ENCODE results near the gene LRRC66. TPM values are rescaled to one million over a fixed set of nuclear protein-coding genes. Genes with fewer than 3 reads are reported as not detected.

Gene LRRC66
- total and polyA plus RNA-seq, 2 experiments from 2014 or later: 0.24 TPM; not detected in 1

DNA sequence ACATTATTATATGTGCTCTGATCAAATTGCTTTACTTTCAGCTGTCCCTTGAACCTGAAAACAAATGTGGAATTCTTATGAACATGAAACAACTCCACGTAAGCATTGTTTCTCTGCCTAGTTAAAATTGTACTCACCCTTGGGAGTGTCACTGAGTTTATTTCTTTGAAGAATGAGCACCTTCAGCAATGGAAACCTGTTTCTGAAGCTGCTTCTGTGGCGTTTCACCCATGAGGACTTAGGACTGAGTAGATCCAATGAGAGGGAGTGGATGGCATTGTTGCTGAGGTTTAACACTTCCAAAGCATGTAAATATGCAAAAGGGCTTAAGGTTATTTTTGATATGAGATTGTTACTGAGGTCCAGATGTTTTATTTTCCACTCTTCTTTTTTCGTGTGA lies 3.2 kb downstream of the LRRC66 start:
- H3K4me1 ChIP-seq (ENCODE audit: insufficient read depth): no peaks in the 10 kb centered on the region
- DNase-seq (ENCODE audit: low spot score) (no peak), ATAC-seq (no peak)

More for the DNA sequence above, 3.2 kb downstream of the LRRC66 start:
- Histone ChIP-seq H3K9me2 (ENCODE audit: insufficient read depth) (no peaks in the 10 kb centered on the region), H3K27ac (ENCODE audit: low read depth) (no peak overlapping the region), H3K4me2 (no peak overlapping the region), H3F3A (replicated peaks; ENCODE audit: low read depth) (no peaks in the 10 kb centered on the region), H3K36me3 (ENCODE audit: insufficient read depth) (no peaks in the 10 kb centered on the region), H2AFZ (no peak overlapping the region), H4K20me1 (replicated peaks; ENCODE audit: insufficient read depth) (no peaks in the 10 kb centered on the region), H3K27me3 (ENCODE audit: insufficient read depth) (no peaks in the 10 kb centered on the region), H3K79me2 (replicated peaks; ENCODE audit: insufficient read depth) (no peaks in the 10 kb centered on the region), H3K4me3 (no peak overlapping the region)
- Mint-ChIP-seq H3K4me1 (peaks cover 5% of the 10 kb centered on the region; the same call in 2 of the 3 replicates), H3K4me3 (no peak overlapping the region), H3K9me3 (no peaks in the 10 kb centered on the region), H3K27me3 (ENCODE audit: insufficient read depth, low read depth, poor library complexity) (no peaks in the 10 kb centered on the region), H3K36me3 (ENCODE audit: low read depth) (no peaks in the 10 kb centered on the region), H3K27ac (no peak overlapping the region)
- TF ChIP-seq ZNF331 (CRISPR knock-in tag; IDR thresholded peaks at IDR 0.05; ENCODE audit: low read depth): no peak
- no peak for TF ChIP-seq CREB1 (CRISPR knock-in tag; IDR thresholded peaks at IDR 0.05; ENCODE audit: low read depth)
- TF ChIP-seq, protein P1, sequence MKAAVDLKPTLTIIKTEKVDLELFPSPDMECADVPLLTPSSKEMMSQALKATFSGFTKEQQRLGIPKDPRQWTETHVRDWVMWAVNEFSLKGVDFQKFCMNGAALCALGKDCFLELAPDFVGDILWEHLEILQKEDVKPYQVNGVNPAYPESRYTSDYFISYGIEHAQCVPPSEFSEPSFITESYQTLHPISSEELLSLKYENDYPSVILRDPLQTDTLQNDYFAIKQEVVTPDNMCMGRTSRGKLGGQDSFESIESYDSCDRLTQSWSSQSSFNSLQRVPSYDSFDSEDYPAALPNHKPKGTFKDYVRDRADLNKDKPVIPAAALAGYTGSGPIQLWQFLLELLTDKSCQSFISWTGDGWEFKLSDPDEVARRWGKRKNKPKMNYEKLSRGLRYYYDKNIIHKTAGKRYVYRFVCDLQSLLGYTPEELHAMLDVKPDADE (IDR thresholded peaks at IDR 0.05): no peak
- TF ChIP-seq, protein P2, sequence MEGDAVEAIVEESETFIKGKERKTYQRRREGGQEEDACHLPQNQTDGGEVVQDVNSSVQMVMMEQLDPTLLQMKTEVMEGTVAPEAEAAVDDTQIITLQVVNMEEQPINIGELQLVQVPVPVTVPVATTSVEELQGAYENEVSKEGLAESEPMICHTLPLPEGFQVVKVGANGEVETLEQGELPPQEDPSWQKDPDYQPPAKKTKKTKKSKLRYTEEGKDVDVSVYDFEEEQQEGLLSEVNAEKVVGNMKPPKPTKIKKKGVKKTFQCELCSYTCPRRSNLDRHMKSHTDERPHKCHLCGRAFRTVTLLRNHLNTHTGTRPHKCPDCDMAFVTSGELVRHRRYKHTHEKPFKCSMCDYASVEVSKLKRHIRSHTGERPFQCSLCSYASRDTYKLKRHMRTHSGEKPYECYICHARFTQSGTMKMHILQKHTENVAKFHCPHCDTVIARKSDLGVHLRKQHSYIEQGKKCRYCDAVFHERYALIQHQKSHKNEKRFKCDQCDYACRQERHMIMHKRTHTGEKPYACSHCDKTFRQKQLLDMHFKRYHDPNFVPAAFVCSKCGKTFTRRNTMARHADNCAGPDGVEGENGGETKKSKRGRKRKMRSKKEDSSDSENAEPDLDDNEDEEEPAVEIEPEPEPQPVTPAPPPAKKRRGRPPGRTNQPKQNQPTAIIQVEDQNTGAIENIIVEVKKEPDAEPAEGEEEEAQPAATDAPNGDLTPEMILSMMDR (conservative IDR thresholded peaks at IDR 0.05; ENCODE audit: low read depth in 2 of 2): no peak
- no peak for TF ChIP-seq EZH2 (IDR thresholded peaks at IDR 0.05; ENCODE audit: low read depth, unreplicated experiment)
- TF ChIP-seq JUNB (IDR thresholded peaks at IDR 0.05; ENCODE audit: unreplicated experiment): no peak
- TF ChIP-seq ZNF114 (CRISPR knock-in tag; IDR thresholded peaks at IDR 0.05): no peak
- no peak for TF ChIP-seq EZH2phosphoT487 (IDR thresholded peaks at IDR 0.05; ENCODE audit: unreplicated experiment)
- TF ChIP-seq, protein P3, sequence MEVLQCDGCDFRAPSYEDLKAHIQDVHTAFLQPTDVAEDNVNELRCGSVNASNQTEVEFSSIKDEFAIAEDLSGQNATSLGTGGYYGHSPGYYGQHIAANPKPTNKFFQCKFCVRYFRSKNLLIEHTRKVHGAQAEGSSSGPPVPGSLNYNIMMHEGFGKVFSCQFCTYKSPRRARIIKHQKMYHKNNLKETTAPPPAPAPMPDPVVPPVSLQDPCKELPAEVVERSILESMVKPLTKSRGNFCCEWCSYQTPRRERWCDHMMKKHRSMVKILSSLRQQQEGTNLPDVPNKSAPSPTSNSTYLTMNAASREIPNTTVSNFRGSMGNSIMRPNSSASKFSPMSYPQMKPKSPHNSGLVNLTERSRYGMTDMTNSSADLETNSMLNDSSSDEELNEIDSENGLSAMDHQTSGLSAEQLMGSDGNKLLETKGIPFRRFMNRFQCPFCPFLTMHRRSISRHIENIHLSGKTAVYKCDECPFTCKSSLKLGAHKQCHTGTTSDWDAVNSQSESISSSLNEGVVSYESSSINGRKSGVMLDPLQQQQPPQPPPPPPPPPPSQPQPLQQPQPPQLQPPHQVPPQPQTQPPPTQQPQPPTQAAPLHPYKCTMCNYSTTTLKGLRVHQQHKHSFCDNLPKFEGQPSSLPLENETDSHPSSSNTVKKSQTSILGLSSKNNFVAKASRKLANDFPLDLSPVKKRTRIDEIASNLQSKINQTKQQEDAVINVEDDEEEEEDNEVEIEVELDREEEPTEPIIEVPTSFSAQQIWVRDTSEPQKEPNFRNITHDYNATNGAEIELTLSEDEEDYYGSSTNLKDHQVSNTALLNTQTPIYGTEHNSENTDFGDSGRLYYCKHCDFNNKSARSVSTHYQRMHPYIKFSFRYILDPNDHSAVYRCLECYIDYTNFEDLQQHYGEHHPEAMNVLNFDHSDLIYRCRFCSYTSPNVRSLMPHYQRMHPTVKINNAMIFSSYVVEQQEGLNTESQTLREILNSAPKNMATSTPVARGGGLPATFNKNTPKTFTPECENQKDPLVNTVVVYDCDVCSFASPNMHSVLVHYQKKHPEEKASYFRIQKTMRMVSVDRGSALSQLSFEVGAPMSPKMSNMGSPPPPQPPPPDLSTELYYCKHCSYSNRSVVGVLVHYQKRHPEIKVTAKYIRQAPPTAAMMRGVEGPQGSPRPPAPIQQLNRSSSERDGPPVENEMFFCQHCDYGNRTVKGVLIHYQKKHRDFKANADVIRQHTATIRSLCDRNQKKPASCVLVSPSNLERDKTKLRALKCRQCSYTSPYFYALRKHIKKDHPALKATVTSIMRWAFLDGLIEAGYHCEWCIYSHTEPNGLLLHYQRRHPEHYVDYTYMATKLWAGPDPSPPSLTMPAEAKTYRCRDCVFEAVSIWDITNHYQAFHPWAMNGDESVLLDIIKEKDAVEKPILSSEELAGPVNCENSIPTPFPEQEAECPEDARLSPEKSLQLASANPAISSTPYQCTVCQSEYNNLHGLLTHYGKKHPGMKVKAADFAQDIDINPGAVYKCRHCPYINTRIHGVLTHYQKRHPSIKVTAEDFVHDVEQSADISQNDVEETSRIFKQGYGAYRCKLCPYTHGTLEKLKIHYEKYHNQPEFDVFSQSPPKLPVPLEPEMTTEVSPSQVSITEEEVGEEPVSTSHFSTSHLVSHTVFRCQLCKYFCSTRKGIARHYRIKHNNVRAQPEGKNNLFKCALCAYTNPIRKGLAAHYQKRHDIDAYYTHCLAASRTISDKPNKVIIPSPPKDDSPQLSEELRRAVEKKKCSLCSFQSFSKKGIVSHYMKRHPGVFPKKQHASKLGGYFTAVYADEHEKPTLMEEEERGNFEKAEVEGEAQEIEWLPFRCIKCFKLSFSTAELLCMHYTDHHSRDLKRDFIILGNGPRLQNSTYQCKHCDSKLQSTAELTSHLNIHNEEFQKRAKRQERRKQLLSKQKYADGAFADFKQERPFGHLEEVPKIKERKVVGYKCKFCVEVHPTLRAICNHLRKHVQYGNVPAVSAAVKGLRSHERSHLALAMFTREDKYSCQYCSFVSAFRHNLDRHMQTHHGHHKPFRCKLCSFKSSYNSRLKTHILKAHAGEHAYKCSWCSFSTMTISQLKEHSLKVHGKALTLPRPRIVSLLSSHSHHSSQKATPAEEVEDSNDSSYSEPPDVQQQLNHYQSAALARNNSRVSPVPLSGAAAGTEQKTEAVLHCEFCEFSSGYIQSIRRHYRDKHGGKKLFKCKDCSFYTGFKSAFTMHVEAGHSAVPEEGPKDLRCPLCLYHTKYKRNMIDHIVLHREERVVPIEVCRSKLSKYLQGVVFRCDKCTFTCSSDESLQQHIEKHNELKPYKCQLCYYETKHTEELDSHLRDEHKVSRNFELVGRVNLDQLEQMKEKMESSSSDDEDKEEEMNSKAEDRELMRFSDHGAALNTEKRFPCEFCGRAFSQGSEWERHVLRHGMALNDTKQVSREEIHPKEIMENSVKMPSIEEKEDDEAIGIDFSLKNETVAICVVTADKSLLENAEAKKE (CRISPR knock-in tag; IDR thresholded peaks at IDR 0.05): no peak
- no peak for TF ChIP-seq POLR2AphosphoS5 (IDR thresholded peaks at IDR 0.05; ENCODE audit: low read depth)
- TF ChIP-seq, protein P4, sequence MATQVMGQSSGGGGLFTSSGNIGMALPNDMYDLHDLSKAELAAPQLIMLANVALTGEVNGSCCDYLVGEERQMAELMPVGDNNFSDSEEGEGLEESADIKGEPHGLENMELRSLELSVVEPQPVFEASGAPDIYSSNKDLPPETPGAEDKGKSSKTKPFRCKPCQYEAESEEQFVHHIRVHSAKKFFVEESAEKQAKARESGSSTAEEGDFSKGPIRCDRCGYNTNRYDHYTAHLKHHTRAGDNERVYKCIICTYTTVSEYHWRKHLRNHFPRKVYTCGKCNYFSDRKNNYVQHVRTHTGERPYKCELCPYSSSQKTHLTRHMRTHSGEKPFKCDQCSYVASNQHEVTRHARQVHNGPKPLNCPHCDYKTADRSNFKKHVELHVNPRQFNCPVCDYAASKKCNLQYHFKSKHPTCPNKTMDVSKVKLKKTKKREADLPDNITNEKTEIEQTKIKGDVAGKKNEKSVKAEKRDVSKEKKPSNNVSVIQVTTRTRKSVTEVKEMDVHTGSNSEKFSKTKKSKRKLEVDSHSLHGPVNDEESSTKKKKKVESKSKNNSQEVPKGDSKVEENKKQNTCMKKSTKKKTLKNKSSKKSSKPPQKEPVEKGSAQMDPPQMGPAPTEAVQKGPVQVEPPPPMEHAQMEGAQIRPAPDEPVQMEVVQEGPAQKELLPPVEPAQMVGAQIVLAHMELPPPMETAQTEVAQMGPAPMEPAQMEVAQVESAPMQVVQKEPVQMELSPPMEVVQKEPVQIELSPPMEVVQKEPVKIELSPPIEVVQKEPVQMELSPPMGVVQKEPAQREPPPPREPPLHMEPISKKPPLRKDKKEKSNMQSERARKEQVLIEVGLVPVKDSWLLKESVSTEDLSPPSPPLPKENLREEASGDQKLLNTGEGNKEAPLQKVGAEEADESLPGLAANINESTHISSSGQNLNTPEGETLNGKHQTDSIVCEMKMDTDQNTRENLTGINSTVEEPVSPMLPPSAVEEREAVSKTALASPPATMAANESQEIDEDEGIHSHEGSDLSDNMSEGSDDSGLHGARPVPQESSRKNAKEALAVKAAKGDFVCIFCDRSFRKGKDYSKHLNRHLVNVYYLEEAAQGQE (IDR thresholded peaks at IDR 0.05; ENCODE audit: unreplicated experiment): no peak

All from GM23338 (cell line).